HT1080 (cell line): ENCODE measurements around the gene CPAMD8. TPM values are rescaled to one million over a fixed set of nuclear protein-coding genes. Genes with fewer than 3 reads are reported as not detected.
"Not testable (repeated sequence)": the region's sequence is repeated elsewhere in the genome, so short reads cannot be mapped to it uniquely, and the experiment has no call there.

Experiments used
- DNase-seq: peaks from one replicate; pipeline ENCODE4 v3.0.0-alpha.2; 2015; ENCODE audit warnings: low read depth
- total RNA-seq: library from RNA; depleted of rRNA; stranded (reverse); fragments of >200 nt; shearing (Covaris generic); gene quantifications from 2 replicates; pipeline ENCODE4 v1.2.3, GENCODE V29; 2014

The CPAMD8 gene
- total RNA-seq, 1 experiment from 2014 or later: not detected

GRCh38 chr19:16875584-16876555, 150.7 kb downstream of the CPAMD8 start:
- DNase-seq: no peak

GRCh38 chr19:16874978-16875299, 151.7 kb downstream of the CPAMD8 start:
- not testable (repeated sequence) for DNase-seq

GRCh38 chr19:16874250-16874977, 152.2 kb downstream of the CPAMD8 start:
- no peak for DNase-seq

- DNase-seq: no peak
Observed at GRCh38 chr19:16873594-16873993, 153.0 kb downstream of the CPAMD8 start.

GRCh38 chr19:16872728-16873127, 153.9 kb downstream of the CPAMD8 start:
- no peak for DNase-seq

- no peak for DNase-seq
Observed at GRCh38 chr19:16871871-16872270, 154.7 kb downstream of the CPAMD8 start.

- DNase-seq: no peak
Observed at GRCh38 chr19:16869331-16869972, 157.2 kb downstream of the CPAMD8 start.

GRCh38 chr19:16868423-16869130, 158.0 kb downstream of the CPAMD8 start:
- DNase-seq: no peak

- no peak for DNase-seq
Observed at GRCh38 chr19:16867211-16867610, 159.4 kb downstream of the CPAMD8 start.

- DNase-seq: no peak
Observed at GRCh38 chr19:16862826-16863415, 163.7 kb downstream of the CPAMD8 start.

- DNase-seq: no peak
Observed at GRCh38 chr19:16861834-16862233, 164.8 kb downstream of the CPAMD8 start.

- no peak for DNase-seq
Observed at GRCh38 chr19:16861011-16861410, 165.6 kb downstream of the CPAMD8 start.

- no peak for DNase-seq
Observed at GRCh38 chr19:16860118-16860517, 166.5 kb downstream of the CPAMD8 start.

- DNase-seq: no peak
Observed at GRCh38 chr19:16859626-16860025, 167.0 kb downstream of the CPAMD8 start.

GRCh38 chr19:16856091-16856490, 170.5 kb downstream of the CPAMD8 start:
- DNase-seq: no peak

GRCh38 chr19:16853066-16853465, 173.5 kb downstream of the CPAMD8 start:
- no peak for DNase-seq

- peak; percentile 38 for DNase-seq
Observed at GRCh38 chr19:16851031-16851712, 175.4 kb downstream of the CPAMD8 start.

GRCh38 chr19:16850133-16850532, 176.5 kb downstream of the CPAMD8 start:
- DNase-seq: no peak

- DNase-seq: no peak
Observed at GRCh38 chr19:16849168-16849567, 177.4 kb downstream of the CPAMD8 start.

- no peak for DNase-seq
Observed at GRCh38 chr19:16847430-16847829, 179.2 kb downstream of the CPAMD8 start.
